GM12878 (cell line): ENCODE data around the gene YIF1A.
A peak's percentile ranks its signal among the peaks of the same experiment; 100 is the strongest.

Source experiments
- CTCF ChIP-seq, 3 experiments: IDR thresholded peaks in 2 of 3; conservative IDR thresholded peaks in 1 of 3; 2 replicates each; pipeline ENCODE4 v1.5.1; 2011; ENCODE audit warnings: low read depth in 3 of 3, low read length in 3 of 3, mild to moderate bottlenecking in 3 of 3, control low read depth in 2 of 3, moderate library complexity in 2 of 3, inconsistent platforms in 1 of 3, mixed read lengths in 1 of 3; ENCODE audit not compliant: control insufficient read depth in 2 of 3, insufficient read depth in 1 of 3; ENCODE audit errors: extremely low read depth in 1 of 3
- FOXM1 ChIP-seq: IDR thresholded peaks from 2 replicates; pipeline ENCODE4 v1.6.1; 2012; ENCODE audit warnings: low read depth, mild to moderate bottlenecking, inconsistent platforms, low read length, moderate library complexity
- NR2F1 ChIP-seq: fragments of 450-650 bp; conservative IDR thresholded peaks from 2 replicates; pipeline ENCODE4 v1.6.1; 2017; ENCODE audit warnings: mild to moderate bottlenecking
- TBL1XR1 ChIP-seq: IDR thresholded peaks from 2 replicates; pipeline ENCODE4 v1.6.1; 2012; ENCODE audit warnings: low read depth, low read length, improper control_type of control experiment
- ZSCAN29 ChIP-seq: fragments of 450-650 bp; IDR thresholded peaks from 2 replicates; pipeline ENCODE4 v1.6.1; 2017; ENCODE audit warnings: mild to moderate bottlenecking, moderate library complexity

DNA sequence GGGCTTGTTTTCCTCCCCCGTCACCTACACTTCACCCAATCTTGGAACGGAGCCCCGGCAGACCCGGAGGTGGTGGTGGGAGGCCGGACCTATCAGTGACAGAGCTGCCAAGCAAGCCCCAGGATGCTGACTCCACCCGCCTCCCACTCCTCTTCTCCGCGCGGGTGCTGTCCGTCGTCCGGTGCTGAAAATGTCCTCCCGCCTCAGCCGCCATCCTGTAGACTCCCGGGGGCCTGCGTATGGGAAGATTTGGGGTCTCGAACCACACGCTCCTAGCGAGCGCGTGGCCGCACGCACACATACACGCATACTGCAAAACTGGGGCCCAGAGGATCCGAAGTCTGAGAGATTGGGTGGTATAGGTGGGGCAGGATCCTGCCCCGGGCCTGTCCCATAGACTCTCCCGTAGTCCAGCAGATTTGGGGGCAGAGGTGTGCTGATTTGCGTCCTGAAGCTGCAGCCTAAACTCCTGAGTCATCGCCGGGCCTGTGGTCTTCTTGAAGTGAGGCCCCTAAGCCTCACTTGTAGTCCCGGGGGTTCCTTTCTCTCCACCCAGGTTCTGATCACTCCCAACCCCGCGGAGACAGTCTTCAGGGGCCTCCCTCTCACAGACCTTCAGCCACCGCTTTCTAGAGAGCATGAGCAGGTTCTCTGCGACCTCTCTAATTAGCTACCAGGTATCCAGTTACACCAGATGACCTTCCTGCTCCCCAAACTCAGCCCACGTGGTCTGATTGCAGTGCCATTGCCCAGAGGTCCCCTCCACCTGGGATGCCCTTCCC is 796 bp upstream of the YIF1A start:
- TF ChIP-seq NR2F1 (0 out of 2 replicates have a peak, but pooled peaks have one; percentile 15), ZSCAN29 (no peak), CTCF (IDR thresholded peaks at IDR 0.05 in 2 of 3, conservative IDR thresholded peaks at IDR 0.05 in 1 of 3; ENCODE audit: control insufficient read depth in 2 of 3, extremely low read depth in 1 of 3, insufficient read depth in 1 of 3, low read depth in 3 of 3, low read length in 3 of 3) (no peak), TBL1XR1 (no peak), FOXM1 (no peak)
